Measurements from ENCODE around the gene AAK1.

AAK1 gene

GRCh38 chr2:69416147-69416546, 227.4 kb downstream of the AAK1 start:
- Mint-ChIP-seq H3K27me3 (no peaks in the 10 kb centered on the region), H3K4me3 (no peak overlapping the region), H3K4me1 (no peaks in the 10 kb centered on the region), H3K27ac (no peak overlapping the region), H3K9me3 (no peaks in the 10 kb centered on the region), H3K36me3 (peaks cover 13 to 24% of the 10 kb centered on the region in 2 donors)
- no peak for ATAC-seq (replicated peaks)
- no peak for DNase-seq
